Measurements from ENCODE around the gene SLC37A1.

The SLC37A1 gene

GRCh38 chr21:42499444-42500112 lies 14.1 kb upstream of the SLC37A1 start:
- H3K4ac ChIP-seq (ENCODE audit: low read depth in 1 of 2, low read length in 2 of 2): no peak overlapping the region
- peaks cover 0 to 5% of the 10 kb centered on the region in 2 experiments for H3K27me3 ChIP-seq (ENCODE audit: control insufficient read depth in 1 of 2, insufficient read depth in 1 of 2, low read length in 2 of 2)
- H3K9ac ChIP-seq (ENCODE audit: low read length): no peak overlapping the region
- 69% methylated on average over 15 of the region's 15 CpGs for WGBS
- peaks cover 13% of the 10 kb centered on the region for H3K4me1 ChIP-seq (ENCODE audit: control insufficient read depth, insufficient read depth, low read depth, low read length)
- H2AK5ac ChIP-seq (ENCODE audit: low read length, severe bottlenecking): no peak overlapping the region
- no peak overlapping the region for H4K91ac ChIP-seq (ENCODE audit: low read length)
- DNase-seq: no peak
- H2BK12ac ChIP-seq (ENCODE audit: low read length in 2 of 2): no peak overlapping the region
- no peaks in the 10 kb centered on the region for H3K36me3 ChIP-seq (ENCODE audit: control insufficient read depth in 1 of 2, insufficient read depth in 2 of 2, low read depth in 1 of 2, low read length in 2 of 2)
- H2AFZ ChIP-seq (ENCODE audit: low read depth, low read length): no peak overlapping the region
- no peak overlapping the region for H3K4me2 ChIP-seq (ENCODE audit: low read length, poor library complexity, severe bottlenecking)
- H2BK5ac ChIP-seq (ENCODE audit: low read depth, low read length, poor library complexity, severe bottlenecking): no peak overlapping the region
- H2BK120ac ChIP-seq (ENCODE audit: low read depth, low read length): no peak overlapping the region
- H4K8ac ChIP-seq (ENCODE audit: low read length): no peak overlapping the region
- H3K79me1 ChIP-seq (replicated peaks; ENCODE audit: low read length, poor library complexity, severe bottlenecking): peaks cover 2% of the 10 kb centered on the region
- no peaks in the 10 kb centered on the region for H3K9me3 ChIP-seq (ENCODE audit: control insufficient read depth, low read length)
- H2BK15ac ChIP-seq (ENCODE audit: low read depth, poor library complexity, severe bottlenecking): no peak overlapping the region
- H3K23ac ChIP-seq (ENCODE audit: low read length in 2 of 2): no peak overlapping the region
- H3K18ac ChIP-seq (ENCODE audit: low read depth in 1 of 2, low read length in 2 of 2): no peak overlapping the region
- no peak overlapping the region for H3K14ac ChIP-seq (ENCODE audit: low read length in 2 of 2)
- no peak overlapping the region for H3K4me3 ChIP-seq (ENCODE audit: insufficient read depth in 1 of 2, low read depth in 1 of 2, low read length in 2 of 2)
- no peak overlapping the region for H3K27ac ChIP-seq (ENCODE audit: low read length, poor library complexity, severe bottlenecking)

GRCh38 chr21:42500225-42500624 lies 13.4 kb upstream of the SLC37A1 start:
- peaks cover 0 to 11% of the 10 kb centered on the region in 2 experiments for H3K27me3 ChIP-seq (ENCODE audit: control insufficient read depth in 1 of 2, insufficient read depth in 1 of 2, low read length in 2 of 2)

GRCh38 chr21:42500736-42501135 lies 12.9 kb upstream of the SLC37A1 start:
- H3K9ac ChIP-seq (ENCODE audit: low read length): no peak overlapping the region
- H2AFZ ChIP-seq (ENCODE audit: low read depth, low read length): no peak overlapping the region
- H3K4me1 ChIP-seq (ENCODE audit: control insufficient read depth, insufficient read depth, low read depth, low read length): peaks cover 7% of the 10 kb centered on the region
- no peak overlapping the region for H3K14ac ChIP-seq (ENCODE audit: low read length in 2 of 2)
- H3K4me2 ChIP-seq (ENCODE audit: low read length, poor library complexity, severe bottlenecking): no peak overlapping the region
- no peak overlapping the region for H2AK5ac ChIP-seq (ENCODE audit: low read length, severe bottlenecking)
- H2BK120ac ChIP-seq (ENCODE audit: low read depth, low read length): no peak overlapping the region
- H3K23ac ChIP-seq (ENCODE audit: low read length in 2 of 2): no peak overlapping the region
- H3K4me3 ChIP-seq (ENCODE audit: insufficient read depth in 1 of 2, low read depth in 1 of 2, low read length in 2 of 2): no peak overlapping the region
- peaks cover 0 to 15% of the 10 kb centered on the region in 2 experiments for H3K27me3 ChIP-seq (ENCODE audit: control insufficient read depth in 1 of 2, insufficient read depth in 1 of 2, low read length in 2 of 2)
- no peak overlapping the region for H2BK5ac ChIP-seq (ENCODE audit: low read depth, low read length, poor library complexity, severe bottlenecking)
- no peak overlapping the region for H3K4ac ChIP-seq (ENCODE audit: low read depth in 1 of 2, low read length in 2 of 2)
- no peak overlapping the region for H2BK15ac ChIP-seq (ENCODE audit: low read depth, poor library complexity, severe bottlenecking)
- no peak overlapping the region for H3K18ac ChIP-seq (ENCODE audit: low read depth in 1 of 2, low read length in 2 of 2)
- no peaks in the 10 kb centered on the region for H3K9me3 ChIP-seq (ENCODE audit: control insufficient read depth, low read length)
- 83% methylated on average over 5 of the region's 5 CpGs for WGBS
- no peak overlapping the region for H4K8ac ChIP-seq (ENCODE audit: low read length)
- no peaks in the 10 kb centered on the region for H3K79me1 ChIP-seq (replicated peaks; ENCODE audit: low read length, poor library complexity, severe bottlenecking)
- no peak for DNase-seq
- H4K91ac ChIP-seq (ENCODE audit: low read length): no peak overlapping the region
- no peak overlapping the region for H3K27ac ChIP-seq (ENCODE audit: low read length, poor library complexity, severe bottlenecking)
- no peaks in the 10 kb centered on the region for H3K36me3 ChIP-seq (ENCODE audit: control insufficient read depth in 1 of 2, insufficient read depth in 2 of 2, low read depth in 1 of 2, low read length in 2 of 2)
- H2BK12ac ChIP-seq (ENCODE audit: low read length in 2 of 2): no peak overlapping the region

More at GRCh38 chr21:42500225-42500624, 13.4 kb upstream of the SLC37A1 start:
- no peaks in the 10 kb centered on the region for H3K9me3 ChIP-seq (ENCODE audit: control insufficient read depth, low read length)
- H3K4ac ChIP-seq (ENCODE audit: low read depth in 1 of 2, low read length in 2 of 2): no peak overlapping the region
- H2BK15ac ChIP-seq (ENCODE audit: low read depth, poor library complexity, severe bottlenecking): no peak overlapping the region
- H3K9ac ChIP-seq (ENCODE audit: low read length): no peak overlapping the region
- H2BK12ac ChIP-seq (ENCODE audit: low read length in 2 of 2): no peak overlapping the region
- H3K14ac ChIP-seq (ENCODE audit: low read length in 2 of 2): no peak overlapping the region
- H3K4me2 ChIP-seq (ENCODE audit: low read length, poor library complexity, severe bottlenecking): no peak overlapping the region
- 85% methylated on average over 4 of the region's 4 CpGs for WGBS
- H2BK5ac ChIP-seq (ENCODE audit: low read depth, low read length, poor library complexity, severe bottlenecking): no peak overlapping the region
- no peak overlapping the region for H3K4me3 ChIP-seq (ENCODE audit: insufficient read depth in 1 of 2, low read depth in 1 of 2, low read length in 2 of 2)
- H4K91ac ChIP-seq (ENCODE audit: low read length): no peak overlapping the region
- H2AK5ac ChIP-seq (ENCODE audit: low read length, severe bottlenecking): no peak overlapping the region
- no peak overlapping the region for H2AFZ ChIP-seq (ENCODE audit: low read depth, low read length)
- no peak for DNase-seq
- H3K79me1 ChIP-seq (replicated peaks; ENCODE audit: low read length, poor library complexity, severe bottlenecking): peaks cover under 1% of the 10 kb centered on the region
- no peaks in the 10 kb centered on the region for H3K36me3 ChIP-seq (ENCODE audit: control insufficient read depth in 1 of 2, insufficient read depth in 2 of 2, low read depth in 1 of 2, low read length in 2 of 2)
- H4K8ac ChIP-seq (ENCODE audit: low read length): no peak overlapping the region
- no peak overlapping the region for H3K18ac ChIP-seq (ENCODE audit: low read depth in 1 of 2, low read length in 2 of 2)
- peaks cover 11% of the 10 kb centered on the region for H3K4me1 ChIP-seq (ENCODE audit: control insufficient read depth, insufficient read depth, low read depth, low read length)
- H3K27ac ChIP-seq (ENCODE audit: low read length, poor library complexity, severe bottlenecking): no peak overlapping the region
- H2BK120ac ChIP-seq (ENCODE audit: low read depth, low read length): no peak overlapping the region
- H3K23ac ChIP-seq (ENCODE audit: low read length in 2 of 2): no peak overlapping the region

- Histone ChIP-seq H3K23ac (ENCODE audit: low read length in 2 of 2) (no peak overlapping the region), H2BK15ac (ENCODE audit: low read depth, poor library complexity, severe bottlenecking) (no peak overlapping the region), H4K8ac (ENCODE audit: low read length) (no peak overlapping the region), H3K4me3 (ENCODE audit: insufficient read depth in 1 of 2, low read depth in 1 of 2, low read length in 2 of 2) (no peak overlapping the region), H2AFZ (ENCODE audit: low read depth, low read length) (no peak overlapping the region), H3K14ac (ENCODE audit: low read length in 2 of 2) (no peak overlapping the region), H2BK12ac (ENCODE audit: low read length in 2 of 2) (no peak overlapping the region), H2BK120ac (ENCODE audit: low read depth, low read length) (no peak overlapping the region), H3K9ac (ENCODE audit: low read length) (no peak overlapping the region), H3K18ac (ENCODE audit: low read depth in 1 of 2, low read length in 2 of 2) (no peak overlapping the region), H3K27me3 (ENCODE audit: control insufficient read depth in 1 of 2, insufficient read depth in 1 of 2, low read length in 2 of 2) (peaks cover 0 to 28% of the 10 kb centered on the region in 2 experiments), H3K36me3 (ENCODE audit: control insufficient read depth in 1 of 2, insufficient read depth in 2 of 2, low read depth in 1 of 2, low read length in 2 of 2) (no peaks in the 10 kb centered on the region), H3K27ac (ENCODE audit: low read length, poor library complexity, severe bottlenecking) (no peak overlapping the region), H2BK5ac (ENCODE audit: low read depth, low read length, poor library complexity, severe bottlenecking) (no peak overlapping the region), H3K4me1 (ENCODE audit: control insufficient read depth, insufficient read depth, low read depth, low read length) (peaks cover 2% of the 10 kb centered on the region), H3K4ac (ENCODE audit: low read depth in 1 of 2, low read length in 2 of 2) (no peak overlapping the region), H3K4me2 (ENCODE audit: low read length, poor library complexity, severe bottlenecking) (no peak overlapping the region), H3K9me3 (ENCODE audit: control insufficient read depth, low read length) (no peaks in the 10 kb centered on the region), H3K79me1 (replicated peaks; ENCODE audit: low read length, poor library complexity, severe bottlenecking) (no peaks in the 10 kb centered on the region), H4K91ac (ENCODE audit: low read length) (no peak overlapping the region), H2AK5ac (ENCODE audit: low read length, severe bottlenecking) (no peak overlapping the region)
- WGBS: 89% methylated on average over 3 of the region's 4 CpGs
- DNase-seq: no peak
Observed at GRCh38 chr21:42503711-42504110, 9.9 kb upstream of the SLC37A1 start.
